SU-DHL-6 (cell line): Measurements from ENCODE around the gene ZNF786.

Experiments
- H2AFZ ChIP-seq: fragments of 200-600 bp; sonication (generic); 2 replicates; pipeline ENCODE4 v1.6.1; 2014; ENCODE audit warnings: low read depth, mild to moderate bottlenecking, moderate library complexity, mixed read lengths, antibody characterized with exemption, low read length; ENCODE audit not compliant: severe bottlenecking
- H3F3A ChIP-seq: fragments of 200-600 bp; shearing (Covaris generic); 2 replicates; pipeline ENCODE4 v1.6.0; 2016; ENCODE audit warnings: antibody characterized with exemption, mild to moderate bottlenecking; ENCODE audit not compliant: insufficient read depth
- H3K27ac ChIP-seq: fragments of 200-600 bp; sonication (generic); 2 replicates; pipeline ENCODE4 v1.5.1; 2016; ENCODE audit warnings: low read depth, mild to moderate bottlenecking, low read length, moderate library complexity, mixed read lengths
- H3K27me3 ChIP-seq: fragments of 200-600 bp; sonication (generic), shearing (Covaris generic); 2 replicates; pipeline ENCODE4 v1.6.0; 2014; ENCODE audit warnings: mild to moderate bottlenecking, low read length
- H3K36me3 ChIP-seq: fragments of 200-600 bp; sonication (generic); 2 replicates; pipeline ENCODE4 v1.6.1; 2014; ENCODE audit warnings: mild to moderate bottlenecking, low read length, mixed read lengths
- H3K4me2 ChIP-seq: fragments of 300-600, 200-600 bp; shearing (Covaris generic), sonication (generic); 2 replicates; pipeline ENCODE4 v1.6.0; 2014; ENCODE audit warnings: low read length, low read depth, mild to moderate bottlenecking; ENCODE audit not compliant: poor library complexity, severe bottlenecking
- H3K4me3 ChIP-seq: fragments of 200-600 bp; sonication (generic); 2 replicates; pipeline ENCODE4 v1.5.1; 2014; ENCODE audit warnings: antibody characterized with exemption, low read length, mild to moderate bottlenecking, mixed read lengths; ENCODE audit not compliant: insufficient read depth, poor library complexity, severe bottlenecking
- H3K79me2 ChIP-seq: fragments of 200-600 bp; sonication (generic); 2 replicates; pipeline ENCODE4 v1.6.1; 2014; ENCODE audit warnings: mild to moderate bottlenecking, low read length, moderate library complexity; ENCODE audit not compliant: insufficient read depth
- H3K9ac ChIP-seq: fragments of 200-600 bp; sonication (generic); 2 replicates; pipeline ENCODE4 v1.7.0; 2014; ENCODE audit warnings: mild to moderate bottlenecking, low read length
- H3K9me2 ChIP-seq: fragments of 200-600 bp; sonication (generic); replicated peaks from 2 replicates; pipeline ENCODE4 v1.6.1; 2014; ENCODE audit warnings: low read length; ENCODE audit not compliant: insufficient read depth
- H3K9me3 ChIP-seq: fragments of 200-600 bp; sonication (generic); 2 replicates; pipeline ENCODE4 v1.6.1; 2014; ENCODE audit warnings: low read length, mixed read lengths; ENCODE audit not compliant: insufficient read depth
- H4K20me1 ChIP-seq: fragments of 200-600 bp; sonication (generic); 2 replicates; pipeline ENCODE4 v1.6.1; 2014; ENCODE audit warnings: low read depth, mild to moderate bottlenecking, antibody characterized with exemption, low read length, moderate library complexity, mixed read lengths
- CTCF ChIP-seq: fragments of 200-600 bp; sonication (generic); IDR thresholded peaks from one replicate; pipeline ENCODE4 v1.5.1; 2017; ENCODE audit warnings: antibody characterized with exemption, mild to moderate bottlenecking, low read length, moderate library complexity; ENCODE audit not compliant: insufficient read depth, poor library complexity, severe bottlenecking
- EZH2phosphoT487 ChIP-seq: fragments of 200-600 bp; sonication (generic), shearing (Covaris generic); conservative IDR thresholded peaks from 2 replicates; pipeline ENCODE4 v1.6.1; 2018; ENCODE audit warnings: mild to moderate bottlenecking, antibody characterized with exemption, low read length, moderate library complexity, mixed read lengths

ZNF786 gene

GRCh38 chr7:149090397-149091195 is at the start of gene ZNF786:
Gene ZNF786 (minus strand): TSS chr7:149090718. CDS start chr7:149090640, 78 bp downstream.
- H3K79me2 ChIP-seq, result peaks cover 39% of the 10 kb centered on the region
- peak within 1 kb of the TSS; percentile 98 for H3K9ac ChIP-seq
- TF ChIP-seq EZH2phosphoT487 (no peak), CTCF (peak; percentile 92)
- H3K4me2 ChIP-seq, result peak within 1 kb of the TSS; percentile 89
- H3F3A ChIP-seq, result 0 out of 2 replicates have a peak, but pooled peaks cover 3% of the 10 kb centered on the region
- no peaks in the 10 kb centered on the region for H3K9me2 ChIP-seq
- no peaks in the 10 kb centered on the region for H3K27me3 ChIP-seq
- H4K20me1 ChIP-seq, result no peaks in the 10 kb centered on the region
- H3K36me3 ChIP-seq, result no peaks in the 10 kb centered on the region
- H3K9me3 ChIP-seq, result no peaks in the 10 kb centered on the region
- peak within 1 kb of the TSS; percentile 77 for H3K27ac ChIP-seq
- H2AFZ ChIP-seq, result peak within 1 kb of the TSS; percentile 98
- H3K4me3 ChIP-seq, result peak within 1 kb of the TSS; percentile 94

- Histone ChIP-seq H3K79me2 (no peaks in the 10 kb centered on the region), H3K27ac (no peak overlapping the region), H3K4me2 (no peak overlapping the region), H3K4me3 (no peak overlapping the region), H4K20me1 (no peaks in the 10 kb centered on the region), H3K27me3 (no peaks in the 10 kb centered on the region), H3K36me3 (peaks cover 6% of the 10 kb centered on the region), H3F3A (peaks cover 4% of the 10 kb centered on the region; the same call in 1 of the 2 replicates), H2AFZ (no peak overlapping the region), H3K9me3 (peaks cover 2% of the 10 kb centered on the region; the same call in 1 of the 2 replicates), H3K9me2 (no peaks in the 10 kb centered on the region), H3K9ac (no peak overlapping the region)
- TF ChIP-seq EZH2phosphoT487, result no peak
- no peak for TF ChIP-seq CTCF
Observed at GRCh38 chr7:149136118-149136517, 45.6 kb upstream of the ZNF786 start.

GRCh38 chr7:149133028-149133710 is 42.7 kb upstream of the ZNF786 start:
- TF ChIP-seq EZH2phosphoT487 (no peak), CTCF (no peak)
- H3K4me3 ChIP-seq, result no peak overlapping the region
- H3K36me3 ChIP-seq, result peaks cover 16% of the 10 kb centered on the region
- peaks cover 10% of the 10 kb centered on the region; the same call in 1 of the 2 replicates for H3K9me3 ChIP-seq
- H3K9me2 ChIP-seq, result no peaks in the 10 kb centered on the region
- no peaks in the 10 kb centered on the region for H3K27me3 ChIP-seq
- H2AFZ ChIP-seq, result no peak overlapping the region
- peaks cover 3% of the 10 kb centered on the region; the same call in 1 of the 2 replicates for H3F3A ChIP-seq
- H3K4me2 ChIP-seq, result no peak overlapping the region
- no peaks in the 10 kb centered on the region for H3K79me2 ChIP-seq
- H3K27ac ChIP-seq, result no peak overlapping the region
- H4K20me1 ChIP-seq, result no peaks in the 10 kb centered on the region
- H3K9ac ChIP-seq, result no peak overlapping the region
